GM18508 (cell line): ENCODE measurements around the gene NUDCD3.
"Not testable (repeated sequence)": the region's sequence is repeated elsewhere in the genome, so short reads cannot be mapped to it uniquely, and the experiment has no call there.

Experiments used
- ATAC-seq: cut with Tn5 transposase; IDR thresholded peaks from one replicate; pipeline ENCODE4 v1.9.1; 2021; ENCODE audit warnings: moderate number of reproducible peaks; ENCODE audit not compliant: insufficient read depth, unreplicated experiment

NUDCD3 gene

GRCh38 chr7:44519546-44519945 is 29.1 kb upstream of the NUDCD3 start:
- ATAC-seq = no peak

DNA sequence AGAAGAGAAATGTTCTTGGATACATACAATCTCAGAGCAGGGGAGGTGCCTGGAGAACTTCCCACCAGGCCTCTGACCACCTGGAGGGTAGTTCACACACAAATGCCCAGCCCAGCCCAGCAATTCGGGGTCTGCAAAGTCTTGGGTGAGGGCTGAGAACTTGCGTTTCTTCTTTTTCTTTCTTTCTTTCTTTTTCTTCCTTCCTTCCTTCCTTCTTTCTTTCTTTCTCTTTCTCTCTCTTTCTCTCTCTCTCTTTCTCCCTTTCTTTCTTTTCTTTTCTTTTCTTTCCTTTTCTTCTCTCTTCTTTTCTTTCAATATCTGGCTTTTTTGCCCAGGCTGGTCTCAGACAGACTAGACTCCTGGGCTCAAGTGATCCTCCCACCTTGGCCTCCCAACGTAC is 28.3 kb upstream of the NUDCD3 start:
- ATAC-seq = no peak

- ATAC-seq = no peak
Measured at GRCh38 chr7:44517175-44517574, 26.7 kb upstream of the NUDCD3 start.

- ATAC-seq = no peak
Measured at GRCh38 chr7:44515590-44516268, 25.3 kb upstream of the NUDCD3 start.

- ATAC-seq = no peak
Measured at GRCh38 chr7:44512736-44513135, 22.3 kb upstream of the NUDCD3 start.

- ATAC-seq = no peak
Measured at GRCh38 chr7:44511863-44512468, 21.5 kb upstream of the NUDCD3 start.

DNA sequence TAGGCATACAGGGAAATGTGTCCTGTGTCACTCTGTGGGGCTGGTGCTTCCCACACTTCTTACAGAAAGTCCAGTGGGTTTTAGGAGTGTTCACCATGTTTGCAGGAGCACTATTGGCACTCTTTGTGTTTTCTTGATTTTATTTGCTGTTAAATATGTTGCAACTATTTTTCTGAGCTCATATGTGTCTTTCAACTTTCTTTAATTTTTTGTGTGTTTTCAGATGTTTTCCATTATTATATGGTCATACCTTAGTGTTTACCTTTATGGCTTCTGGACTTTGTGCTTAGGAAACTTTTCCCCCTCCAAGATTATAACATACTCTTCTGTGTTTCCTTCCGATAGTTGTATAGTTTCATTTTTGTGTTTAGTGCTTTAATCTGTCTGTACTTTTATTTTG is 20.8 kb upstream of the NUDCD3 start:
- ATAC-seq = no peak

- ATAC-seq = no peak
Measured at GRCh38 chr7:44508328-44509030, 18.0 kb upstream of the NUDCD3 start.

DNA sequence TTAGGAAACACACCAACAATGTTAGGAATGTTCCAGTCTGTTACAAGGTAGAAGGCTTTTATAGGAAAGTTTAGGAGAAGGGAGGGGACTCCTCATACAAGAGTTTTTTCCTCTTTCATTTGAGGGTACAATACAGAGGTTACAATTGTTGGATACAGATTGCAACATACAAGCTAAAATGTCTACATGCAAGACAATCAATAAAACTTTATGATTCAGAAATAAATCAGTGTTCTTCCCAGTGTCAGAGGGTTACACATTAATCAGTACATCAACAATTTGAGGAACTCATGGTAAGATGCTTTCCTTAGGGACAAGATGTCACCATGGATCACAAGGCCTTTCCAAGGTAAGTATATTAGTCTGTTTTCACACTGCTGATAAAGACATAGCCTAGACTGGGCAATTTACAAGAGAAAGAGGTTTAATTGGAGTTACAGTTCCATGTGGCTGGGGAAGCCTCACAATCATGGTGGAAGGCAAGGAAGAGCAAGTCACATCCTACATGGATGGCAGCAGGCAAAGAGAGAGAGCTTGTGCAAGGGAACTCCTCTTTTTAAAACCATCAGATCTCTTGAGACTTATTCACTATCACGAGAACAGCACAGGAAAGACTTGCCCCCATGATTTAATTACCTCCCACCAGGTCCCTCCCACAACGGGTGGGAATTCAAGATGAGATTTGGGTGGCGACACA is 16.3 kb upstream of the NUDCD3 start:
- ATAC-seq = not testable (repeated sequence)

DNA sequence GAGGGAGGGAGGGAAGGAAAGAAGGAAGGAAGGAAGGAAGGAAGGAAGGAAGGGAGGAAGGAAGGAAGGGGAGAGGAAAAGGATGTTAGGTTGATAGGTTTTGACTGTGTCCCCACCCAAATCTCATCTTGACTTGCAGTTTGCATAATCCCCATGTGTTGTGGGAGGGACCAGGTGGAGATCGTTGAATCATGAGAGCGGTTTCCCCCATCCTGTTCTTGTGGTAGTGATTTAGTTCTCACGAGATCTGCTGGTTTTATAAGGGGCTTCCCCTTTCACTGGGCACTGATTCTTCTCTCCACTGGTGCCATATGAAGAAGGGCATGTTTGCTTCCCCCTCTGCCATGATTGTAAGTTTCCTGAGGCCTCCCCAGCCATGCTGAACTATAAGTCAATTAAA is 15.1 kb upstream of the NUDCD3 start:
- no peak for ATAC-seq

DNA sequence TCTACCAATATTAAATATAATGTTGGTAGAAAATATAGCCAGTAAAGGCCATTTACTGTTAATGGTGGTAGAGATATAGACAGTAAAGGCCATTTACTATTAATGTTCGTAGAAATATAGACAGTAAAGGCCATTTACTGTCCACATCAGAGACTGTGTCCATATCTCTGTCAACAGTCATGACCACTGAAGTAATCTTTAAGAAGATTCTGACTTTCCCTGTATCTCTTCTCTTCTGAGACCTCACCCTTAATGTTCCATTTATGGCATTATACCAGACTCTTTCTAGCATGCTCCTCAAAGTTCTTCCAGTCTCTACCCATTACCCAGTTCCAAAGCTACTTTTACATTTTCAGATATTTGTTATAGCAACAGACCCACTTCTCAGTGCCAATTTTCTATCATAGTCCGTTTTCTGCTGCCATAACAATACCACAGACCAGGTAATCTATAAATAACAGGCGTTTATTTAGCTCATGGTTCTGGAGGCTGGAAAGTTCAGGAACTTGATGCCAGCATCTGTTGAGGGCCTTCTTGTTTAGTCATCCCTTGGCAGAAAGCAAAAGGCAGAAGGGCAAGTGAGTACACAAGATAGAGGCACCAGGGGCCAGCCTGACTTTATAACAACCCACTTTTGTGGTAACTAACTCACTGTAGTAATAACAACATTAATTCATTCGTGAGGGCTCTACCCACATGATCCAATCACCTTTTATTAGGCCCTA is 7.9 kb upstream of the NUDCD3 start:
- no peak for ATAC-seq

DNA sequence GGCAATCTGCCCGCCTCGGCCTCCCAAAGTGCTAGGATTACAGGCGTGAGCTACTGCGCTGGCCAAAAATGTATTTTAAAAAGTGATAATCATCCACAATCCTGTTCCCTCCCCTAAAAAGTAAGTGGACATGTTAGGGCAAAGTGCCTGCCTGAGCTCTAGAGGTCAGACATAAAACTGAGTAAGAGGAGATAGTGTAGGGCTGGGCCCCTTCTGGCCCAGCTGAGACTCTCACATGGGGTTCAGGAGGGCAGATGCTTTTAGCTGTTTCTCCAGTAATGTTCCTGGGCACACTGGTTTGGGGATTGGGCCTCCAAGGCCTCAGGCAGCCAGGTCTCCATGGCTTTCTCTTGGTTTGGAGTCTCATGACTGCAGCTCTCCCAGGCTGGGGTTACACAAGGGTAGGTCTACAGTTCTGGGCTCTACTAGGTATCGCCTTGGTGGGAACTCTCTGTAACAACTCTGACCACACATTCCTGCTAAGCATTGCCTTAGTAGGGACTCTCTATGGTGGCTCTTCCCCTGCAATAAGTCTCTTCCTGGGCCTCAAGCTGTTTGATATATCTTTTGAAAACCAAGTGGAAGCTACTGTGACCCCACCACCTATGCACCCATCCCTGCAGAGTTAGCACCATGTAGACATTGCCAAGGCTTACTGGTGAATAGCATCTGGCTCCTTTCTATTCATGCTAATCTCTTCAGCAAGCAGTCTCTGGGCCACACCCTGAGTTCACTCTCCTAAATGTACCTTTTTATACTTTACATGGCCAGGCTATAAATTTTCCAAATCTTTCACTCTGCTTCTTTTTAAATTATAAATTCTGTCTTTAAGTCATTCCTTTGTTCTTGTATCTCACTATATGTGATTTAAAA is 6.9 kb upstream of the NUDCD3 start:
- ATAC-seq = no peak

GRCh38 chr7:44496385-44496784 is 5.9 kb upstream of the NUDCD3 start:
- ATAC-seq = no peak

DNA sequence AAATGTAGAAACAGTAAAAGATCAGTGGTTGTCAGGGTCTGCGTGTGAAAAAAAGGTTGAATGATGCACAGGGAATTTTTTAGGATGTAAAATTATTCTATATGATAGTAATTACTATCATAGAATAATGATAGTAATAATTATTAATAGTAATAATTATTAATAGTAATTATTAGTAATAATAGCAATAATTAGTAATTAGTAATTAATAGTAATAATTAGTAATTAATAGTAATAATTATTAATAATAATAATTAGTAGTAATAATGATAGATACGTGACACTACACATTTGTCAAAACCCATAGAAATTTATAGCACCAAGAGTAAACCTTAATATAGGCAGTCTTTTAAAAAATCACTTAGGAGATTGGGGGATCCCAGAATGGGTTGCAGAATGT is 4.5 kb upstream of the NUDCD3 start:
- no peak for ATAC-seq

GRCh38 chr7:44491229-44491628 is 771 bp upstream of the NUDCD3 start:
- ATAC-seq = no peak

GRCh38 chr7:44489955-44490350 is 505 bp downstream of the NUDCD3 start:
- no peak for ATAC-seq

DNA sequence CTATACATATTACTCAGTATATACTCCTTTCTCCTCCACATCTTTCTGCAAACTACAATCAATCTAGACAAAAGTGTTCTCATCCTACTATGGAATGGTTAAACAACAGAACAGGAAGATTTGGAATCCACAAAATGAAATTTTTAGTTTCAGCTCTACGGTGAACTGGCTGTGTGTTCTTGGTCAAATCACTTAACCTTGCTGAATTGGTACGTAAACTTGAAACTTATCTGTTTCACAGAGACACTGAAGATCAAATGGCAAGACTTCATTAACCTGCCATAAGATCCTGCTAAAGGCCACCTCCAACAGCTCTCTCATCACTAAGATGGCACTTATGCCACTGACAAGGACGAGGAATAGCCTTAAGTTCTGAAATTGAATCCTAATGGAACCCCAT is 1.5 kb downstream of the NUDCD3 start:
- ATAC-seq = no peak

GRCh38 chr7:44486693-44487092 is 3.8 kb downstream of the NUDCD3 start:
- ATAC-seq = no peak

DNA sequence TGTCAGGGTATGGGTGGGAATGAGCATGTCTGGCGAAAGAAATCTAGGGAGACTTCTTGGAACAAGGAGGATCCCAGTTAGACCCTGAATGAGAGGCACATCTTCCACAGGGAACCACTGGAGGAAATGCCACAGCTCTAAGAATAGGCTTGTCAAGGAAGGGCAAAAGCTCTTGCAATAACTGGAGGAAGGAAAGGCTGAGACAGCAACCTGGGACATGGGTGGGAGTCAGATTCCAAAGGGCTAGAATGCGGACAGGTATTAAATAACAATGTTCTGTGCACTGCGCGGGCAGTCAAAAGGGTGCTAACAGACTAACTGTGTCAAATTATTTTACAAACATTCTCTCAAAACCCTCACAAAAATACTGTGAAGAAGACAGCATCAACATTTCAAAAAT is 4.5 kb downstream of the NUDCD3 start:
- no peak for ATAC-seq
